ENCODE measurements around the gene PTPN2. TPM values are rescaled to one million over a fixed set of nuclear protein-coding genes. Genes with fewer than 3 reads are reported as not detected.
A peak's percentile ranks its signal among the peaks of the same experiment; 100 is the strongest.
"Not testable (repeated sequence)": the region's sequence is repeated elsewhere in the genome, so short reads cannot be mapped to it uniquely, and the experiment has no call there.

PTPN2 gene
- polyA plus RNA-seq, 2 donors: 18.9 to 20.7 TPM

DNA sequence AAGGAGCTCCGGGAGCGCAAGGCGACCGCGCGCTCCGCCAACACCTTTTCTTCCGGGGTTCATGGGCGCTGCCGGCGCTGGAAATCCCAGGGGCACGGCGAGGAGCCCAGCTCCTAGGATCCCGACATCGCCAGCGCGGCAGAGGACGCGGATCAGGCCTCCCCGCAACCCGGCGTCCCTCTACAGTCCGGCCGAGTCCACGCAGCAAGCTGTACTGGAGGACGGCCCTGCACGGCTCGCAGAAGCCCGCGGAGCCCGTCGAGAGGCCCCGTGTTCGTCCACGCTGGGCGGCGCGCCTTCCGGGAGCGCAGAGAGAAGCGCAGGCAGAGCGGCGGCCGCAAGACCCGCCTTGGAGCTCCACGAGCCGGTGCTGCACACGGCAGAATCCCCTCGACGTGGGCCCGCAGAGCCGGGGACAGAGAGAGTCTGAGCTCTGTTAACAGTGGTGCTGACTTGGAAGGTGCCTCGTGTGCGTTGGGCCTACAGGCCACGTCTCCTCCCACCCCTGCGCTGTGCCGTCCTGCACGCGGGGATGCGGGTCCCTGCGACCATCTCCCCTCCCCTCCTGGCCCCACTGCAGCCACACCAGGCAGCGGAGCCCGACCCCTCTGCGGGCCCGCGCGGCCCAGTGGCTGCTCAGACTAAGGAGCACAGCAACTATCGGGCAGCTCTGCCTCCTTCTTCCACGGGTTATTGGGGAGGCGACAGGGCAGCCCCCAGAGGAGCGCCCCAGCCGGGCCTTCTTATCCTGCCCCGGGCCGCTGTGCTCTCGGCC, 28.1 kb upstream of the PTPN2 start:
- Histone ChIP-seq H3K4me1 (ENCODE audit: control insufficient read depth in 2 of 2, insufficient read depth in 2 of 2, low read length in 1 of 2) (peaks cover 0 to 3% of the 10 kb centered on the region in 2 donors), H3K4me3 (ENCODE audit: low read depth in 1 of 2, low read length in 2 of 2) (no peak overlapping the region), H3K27ac (ENCODE audit: low read depth in 2 of 2, low read length in 1 of 2) (no peak overlapping the region), H3K27me3 (ENCODE audit: control insufficient read depth in 1 of 2, insufficient read depth in 2 of 2, low read length in 2 of 2) (no peaks in the 10 kb centered on the region), H3K9me3 (ENCODE audit: control insufficient read depth in 2 of 2, insufficient read depth in 1 of 2, low read depth in 1 of 2, low read length in 1 of 2) (no peaks in the 10 kb centered on the region), H3K36me3 (ENCODE audit: control insufficient read depth in 2 of 2, insufficient read depth in 2 of 2, low read length in 1 of 2) (no peaks in the 10 kb centered on the region)
- 65 to 68% methylated on average over 72 to 75 of the region's 75 CpGs for WGBS, 2 donors

DNA sequence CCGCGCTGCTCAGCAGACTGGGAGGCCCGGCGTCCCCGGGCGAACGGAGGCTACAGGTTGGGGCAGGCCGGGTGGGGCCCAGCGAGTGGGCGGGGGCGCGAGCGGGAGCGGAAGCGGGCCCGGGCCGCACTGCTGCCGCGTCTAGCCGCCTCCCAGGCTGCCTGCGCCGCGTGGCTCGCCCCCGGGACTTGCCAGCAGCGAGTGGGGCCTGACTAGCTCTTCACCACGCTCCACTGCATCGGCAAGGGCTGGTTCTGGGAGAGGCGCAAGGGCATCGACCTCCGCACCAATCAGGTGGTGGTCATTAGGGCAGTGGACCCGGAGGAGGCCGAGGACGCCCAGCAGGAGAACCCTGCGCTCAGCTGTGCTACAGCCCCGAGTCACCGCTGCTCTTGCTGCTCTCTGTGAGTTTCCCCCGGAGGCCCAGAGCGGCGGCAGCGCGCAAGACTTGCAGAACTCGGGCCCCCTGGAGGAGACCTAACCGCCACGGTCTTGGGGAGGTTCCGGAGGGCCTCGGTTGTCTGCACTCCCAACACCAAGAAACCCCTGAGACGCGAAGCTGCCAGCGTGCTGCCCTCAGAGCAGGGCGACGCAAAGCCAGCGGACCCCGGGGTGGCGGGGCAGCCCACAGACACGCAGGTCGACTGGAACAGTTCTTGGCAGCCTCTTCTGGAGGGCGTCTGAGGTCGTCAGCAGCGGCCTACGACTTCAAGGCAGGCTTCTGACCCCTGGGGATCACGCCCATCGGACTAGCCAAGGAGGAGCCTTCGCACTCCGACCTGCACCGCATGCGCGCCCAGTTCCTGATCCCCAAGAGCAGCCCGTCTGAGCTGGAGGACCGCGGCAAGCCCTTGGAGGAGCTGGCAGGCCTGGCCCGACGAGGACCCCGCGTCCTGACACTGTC, 27.2 kb upstream of the PTPN2 start:
- H3K27ac ChIP-seq (ENCODE audit: low read depth in 2 of 2, low read length in 1 of 2): no peak overlapping the region
- no peaks in the 10 kb centered on the region for H3K36me3 ChIP-seq (ENCODE audit: control insufficient read depth in 2 of 2, insufficient read depth in 2 of 2, low read length in 1 of 2)
- 21 to 28% methylated on average over 63 to 75 of the region's 75 CpGs for WGBS, 2 donors
- no peaks in the 10 kb centered on the region for H3K9me3 ChIP-seq (ENCODE audit: control insufficient read depth in 2 of 2, insufficient read depth in 1 of 2, low read depth in 1 of 2, low read length in 1 of 2)
- peak overlapping the region; percentile 3 to 17 for H3K4me3 ChIP-seq (ENCODE audit: low read depth in 1 of 2, low read length in 2 of 2)
- H3K4me1 ChIP-seq (ENCODE audit: control insufficient read depth in 2 of 2, insufficient read depth in 2 of 2, low read length in 1 of 2): peaks cover 0 to 3% of the 10 kb centered on the region in 2 donors
- no peaks in the 10 kb centered on the region for H3K27me3 ChIP-seq (ENCODE audit: control insufficient read depth in 1 of 2, insufficient read depth in 2 of 2, low read length in 2 of 2)

DNA sequence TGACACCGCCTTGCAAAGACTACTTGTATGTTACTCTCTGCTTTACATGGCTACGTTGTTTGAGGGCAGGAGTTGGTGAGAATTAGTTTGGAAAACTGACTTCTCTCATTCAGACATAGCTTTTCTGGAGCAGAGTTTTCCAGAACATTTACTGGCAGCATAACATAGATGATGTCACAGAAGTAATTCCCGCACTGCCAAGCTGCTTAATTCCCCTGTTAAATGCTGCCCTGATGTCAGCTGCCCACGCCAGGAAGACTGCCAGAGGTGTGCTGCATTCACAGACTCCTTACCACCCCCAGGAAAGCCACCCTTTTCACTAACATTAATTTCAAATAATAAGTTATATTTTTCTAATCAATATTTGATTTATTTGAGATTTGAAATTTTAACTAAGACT, 24.7 kb upstream of the PTPN2 start:
- no peak overlapping the region for H3K27ac ChIP-seq (ENCODE audit: low read depth in 2 of 2, low read length in 1 of 2)
- H3K4me3 ChIP-seq (ENCODE audit: low read depth in 1 of 2, low read length in 2 of 2): no peak overlapping the region
- no peaks in the 10 kb centered on the region for H3K27me3 ChIP-seq (ENCODE audit: control insufficient read depth in 1 of 2, insufficient read depth in 2 of 2, low read length in 2 of 2)
- peaks cover 0 to 3% of the 10 kb centered on the region in 2 donors for H3K4me1 ChIP-seq (ENCODE audit: control insufficient read depth in 2 of 2, insufficient read depth in 2 of 2, low read length in 1 of 2)
- 71 to 75% methylated on average over 4 of the region's 4 CpGs for WGBS, 2 donors
- H3K36me3 ChIP-seq (ENCODE audit: control insufficient read depth in 2 of 2, insufficient read depth in 2 of 2, low read length in 1 of 2): no peaks in the 10 kb centered on the region
- no peaks in the 10 kb centered on the region for H3K9me3 ChIP-seq (ENCODE audit: control insufficient read depth in 2 of 2, insufficient read depth in 1 of 2, low read depth in 1 of 2, low read length in 1 of 2)

DNA sequence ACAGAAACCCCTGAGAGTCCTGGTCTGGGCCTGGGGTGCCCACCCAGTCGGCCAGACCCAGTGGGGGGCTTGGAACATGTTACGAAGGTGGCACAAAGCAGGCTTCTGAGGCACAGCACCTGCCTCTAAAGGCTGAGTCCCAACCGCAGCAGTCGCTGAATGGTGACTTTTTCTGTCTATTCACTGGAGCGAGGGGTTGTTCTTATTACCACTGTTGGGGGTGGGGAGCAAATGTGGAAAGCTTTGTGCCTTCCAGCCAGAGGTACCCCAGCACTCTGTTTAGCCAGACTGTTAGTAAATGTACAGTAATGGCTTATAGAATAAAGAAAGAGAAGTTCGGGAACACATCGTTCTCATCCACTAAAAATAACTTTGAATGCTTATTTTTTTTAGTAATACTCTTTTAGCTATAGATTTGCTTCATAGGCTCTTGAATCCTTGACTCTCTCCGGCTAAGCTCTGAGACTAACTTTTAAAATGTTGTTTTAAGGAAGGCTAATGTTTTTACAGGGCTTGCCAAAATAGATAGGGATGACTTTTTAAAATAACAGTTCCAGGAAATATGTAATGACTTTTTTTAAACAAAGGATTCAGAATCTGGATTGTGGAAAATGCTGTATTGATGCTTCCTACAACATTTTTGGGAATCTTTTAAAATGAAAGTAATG, 23.4 kb upstream of the PTPN2 start:
- Histone ChIP-seq H3K36me3 (ENCODE audit: control insufficient read depth in 2 of 2, insufficient read depth in 2 of 2, low read length in 1 of 2) (no peaks in the 10 kb centered on the region), H3K4me3 (ENCODE audit: low read depth in 1 of 2, low read length in 2 of 2) (no peak overlapping the region), H3K27me3 (ENCODE audit: control insufficient read depth in 1 of 2, insufficient read depth in 2 of 2, low read length in 2 of 2) (no peaks in the 10 kb centered on the region), H3K4me1 (ENCODE audit: control insufficient read depth in 2 of 2, insufficient read depth in 2 of 2, low read length in 1 of 2) (peaks cover 0 to 3% of the 10 kb centered on the region in 2 donors), H3K27ac (ENCODE audit: low read depth in 2 of 2, low read length in 1 of 2) (no peak overlapping the region), H3K9me3 (ENCODE audit: control insufficient read depth in 2 of 2, insufficient read depth in 1 of 2, low read depth in 1 of 2, low read length in 1 of 2) (no peaks in the 10 kb centered on the region)
- 50 to 54% methylated on average over 8 of the region's 8 CpGs for WGBS, 2 donors

DNA sequence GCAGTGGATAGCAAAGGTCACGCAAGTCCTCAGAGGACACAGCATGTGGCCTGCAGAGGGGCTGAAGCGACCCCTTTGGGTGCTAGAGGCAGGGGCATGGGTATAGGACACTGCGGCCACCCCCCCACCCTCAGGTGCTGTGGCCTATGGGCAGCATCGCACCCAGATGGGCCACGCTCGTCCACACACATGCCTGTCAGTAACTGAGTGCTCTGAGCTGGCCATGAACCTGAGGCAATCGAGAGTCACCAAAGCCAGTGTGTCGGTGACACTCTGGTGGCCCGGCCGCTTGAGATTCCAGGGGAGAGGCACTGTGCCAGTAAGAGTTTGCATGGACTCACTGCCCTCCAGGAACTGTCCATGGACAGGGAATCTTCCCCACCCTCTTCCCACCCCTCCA, 22.7 kb upstream of the PTPN2 start:
- whole genome bisulfite sequencing, 2 donors: 85 to 89% methylated on average over 10 of the region's 10 CpGs
- Histone ChIP-seq H3K4me3 (ENCODE audit: low read depth in 1 of 2, low read length in 2 of 2) (no peak overlapping the region), H3K36me3 (ENCODE audit: control insufficient read depth in 2 of 2, insufficient read depth in 2 of 2, low read length in 1 of 2) (no peaks in the 10 kb centered on the region), H3K4me1 (ENCODE audit: control insufficient read depth in 2 of 2, insufficient read depth in 2 of 2, low read length in 1 of 2) (peaks cover 0 to 3% of the 10 kb centered on the region in 2 donors), H3K27me3 (ENCODE audit: control insufficient read depth in 1 of 2, insufficient read depth in 2 of 2, low read length in 2 of 2) (no peaks in the 10 kb centered on the region), H3K27ac (ENCODE audit: low read depth in 2 of 2, low read length in 1 of 2) (no peak overlapping the region), H3K9me3 (ENCODE audit: control insufficient read depth in 2 of 2, insufficient read depth in 1 of 2, low read depth in 1 of 2, low read length in 1 of 2) (no peaks in the 10 kb centered on the region)

DNA sequence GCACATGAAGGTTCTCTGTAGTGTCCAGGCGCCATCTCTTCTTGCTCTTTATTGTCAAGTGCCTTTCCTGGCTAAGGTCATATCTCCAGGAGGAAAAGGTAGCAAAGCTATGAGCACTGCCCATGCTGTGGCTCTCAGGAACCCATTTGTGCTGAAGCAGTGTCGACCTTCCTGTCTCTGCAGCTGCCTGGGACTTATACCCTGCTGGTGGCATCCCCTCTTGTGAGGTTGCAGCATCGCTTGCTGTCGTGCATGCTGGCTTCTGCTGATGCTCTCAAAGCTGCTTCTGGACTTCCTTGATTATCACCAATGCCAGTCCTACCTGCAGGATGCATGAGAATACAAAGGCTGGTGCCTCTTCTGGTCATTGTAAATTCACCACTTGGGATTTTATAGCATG, 22.1 kb upstream of the PTPN2 start:
- no peaks in the 10 kb centered on the region for H3K9me3 ChIP-seq (ENCODE audit: control insufficient read depth in 2 of 2, insufficient read depth in 1 of 2, low read depth in 1 of 2, low read length in 1 of 2)
- whole genome bisulfite sequencing, 2 donors: 90 to 94% methylated on average over 4 of the region's 4 CpGs

DNA sequence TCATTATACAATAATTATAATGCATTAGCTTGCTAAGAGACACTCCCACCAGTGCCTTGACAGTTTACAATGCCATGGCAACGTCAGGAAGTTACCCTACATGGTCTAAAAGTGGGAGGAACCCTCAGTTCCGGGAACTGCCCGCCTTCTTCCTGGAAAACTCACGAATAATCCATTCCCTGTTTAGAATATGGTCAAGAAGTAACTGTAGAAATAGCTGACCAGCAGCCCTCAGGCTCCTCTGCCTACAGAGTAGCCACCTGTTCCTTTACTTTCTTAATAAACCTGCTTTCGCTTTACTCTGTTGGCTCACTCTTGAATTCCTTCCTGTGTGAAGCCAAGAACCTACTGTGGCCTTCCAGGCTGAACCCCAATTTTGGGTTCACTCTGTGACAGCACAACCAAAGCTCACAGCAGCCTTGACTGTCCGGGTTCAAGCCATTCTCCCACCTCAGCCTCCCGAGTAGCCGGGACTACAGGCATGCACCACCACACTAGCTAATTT, 20.0 kb upstream of the PTPN2 start:
- Histone ChIP-seq H3K4me1 (ENCODE audit: control insufficient read depth in 2 of 2, insufficient read depth in 2 of 2, low read length in 1 of 2) (no peaks in the 10 kb centered on the region), H3K27ac (ENCODE audit: low read depth in 2 of 2, low read length in 1 of 2) (no peak overlapping the region), H3K27me3 (ENCODE audit: control insufficient read depth in 1 of 2, insufficient read depth in 2 of 2, low read length in 2 of 2) (no peaks in the 10 kb centered on the region), H3K4me3 (ENCODE audit: low read depth in 1 of 2, low read length in 2 of 2) (no peak overlapping the region), H3K36me3 (ENCODE audit: control insufficient read depth in 2 of 2, insufficient read depth in 2 of 2, low read length in 1 of 2) (no peaks in the 10 kb centered on the region), H3K9me3 (ENCODE audit: control insufficient read depth in 2 of 2, insufficient read depth in 1 of 2, low read depth in 1 of 2, low read length in 1 of 2) (no peaks in the 10 kb centered on the region)
- 68 to 70% methylated on average over 8 of the region's 8 CpGs for WGBS, 2 donors

More for the DNA sequence above, 22.1 kb upstream of the PTPN2 start:
- H3K27ac ChIP-seq (ENCODE audit: low read depth in 2 of 2, low read length in 1 of 2): no peak overlapping the region
- no peaks in the 10 kb centered on the region for H3K27me3 ChIP-seq (ENCODE audit: control insufficient read depth in 1 of 2, insufficient read depth in 2 of 2, low read length in 2 of 2)
- no peaks in the 10 kb centered on the region for H3K36me3 ChIP-seq (ENCODE audit: control insufficient read depth in 2 of 2, insufficient read depth in 2 of 2, low read length in 1 of 2)
- H3K4me3 ChIP-seq (ENCODE audit: low read depth in 1 of 2, low read length in 2 of 2): no peak overlapping the region
- peaks cover 0 to 3% of the 10 kb centered on the region in 2 donors for H3K4me1 ChIP-seq (ENCODE audit: control insufficient read depth in 2 of 2, insufficient read depth in 2 of 2, low read length in 1 of 2)

DNA sequence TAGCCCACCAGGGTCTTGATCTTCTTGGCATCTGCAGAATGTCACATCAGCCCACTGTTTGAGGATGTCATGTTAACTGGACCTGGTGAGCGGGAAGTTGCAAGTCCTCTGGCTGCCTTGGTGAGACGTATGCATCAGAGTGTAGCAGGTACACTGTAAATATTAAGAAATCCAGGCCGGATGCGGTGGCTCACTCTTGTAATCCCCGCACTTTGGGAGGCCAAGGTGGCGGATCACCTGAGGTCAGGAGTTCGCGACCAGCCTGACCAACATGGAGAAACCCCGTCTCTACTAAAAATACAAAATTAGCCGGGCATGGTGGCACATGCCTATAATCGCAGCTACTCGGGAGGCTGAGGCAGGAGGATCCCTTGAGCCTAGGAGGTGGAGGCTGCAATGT, 17.2 kb upstream of the PTPN2 start:
- WGBS, 2 donors: 95 to 96% methylated on average over 12 of the region's 12 CpGs
- H3K4me1 ChIP-seq (ENCODE audit: control insufficient read depth in 2 of 2, insufficient read depth in 2 of 2, low read length in 1 of 2); H3K36me3 ChIP-seq (ENCODE audit: control insufficient read depth in 2 of 2, insufficient read depth in 2 of 2, low read length in 1 of 2); H3K9me3 ChIP-seq (ENCODE audit: control insufficient read depth in 2 of 2, insufficient read depth in 1 of 2, low read depth in 1 of 2, low read length in 1 of 2); H3K27me3 ChIP-seq (ENCODE audit: control insufficient read depth in 1 of 2, insufficient read depth in 2 of 2, low read length in 2 of 2); H3K4me3 ChIP-seq (ENCODE audit: low read depth in 1 of 2, low read length in 2 of 2); H3K27ac ChIP-seq (ENCODE audit: low read depth in 2 of 2, low read length in 1 of 2): not testable (repeated sequence)

DNA sequence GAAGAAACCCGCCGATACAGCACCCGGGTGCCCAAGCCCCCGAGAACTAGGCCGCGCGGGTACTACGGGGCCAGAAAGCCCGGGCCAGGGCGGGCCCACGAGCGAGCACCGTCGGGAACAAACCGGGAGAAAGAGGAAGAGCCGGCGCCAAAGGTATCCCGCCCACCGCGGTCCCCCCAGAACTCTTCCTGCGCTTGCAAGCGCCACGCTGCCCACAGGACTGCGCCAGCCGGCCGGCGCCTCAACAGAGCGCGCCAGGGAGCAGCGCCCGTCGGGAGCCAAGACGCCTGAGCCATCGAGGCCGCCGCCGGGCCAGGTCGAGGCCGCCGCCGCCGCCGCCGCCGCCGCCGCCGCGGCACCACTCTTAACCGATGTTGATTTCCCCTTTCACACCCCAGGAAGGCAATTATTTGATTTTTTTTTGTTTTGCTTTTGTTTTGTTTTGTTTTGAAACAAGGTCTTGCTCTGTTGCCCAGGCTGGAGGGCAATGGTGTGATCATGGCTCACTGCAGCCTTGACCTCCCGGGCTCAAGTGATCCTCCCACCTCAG, 12.8 kb upstream of the PTPN2 start:
- peak overlapping the region in 1 of 2 donors; percentile 8 for H3K4me3 ChIP-seq (ENCODE audit: low read depth in 1 of 2, low read length in 2 of 2)
- not testable (repeated sequence) for H3K27me3 ChIP-seq (ENCODE audit: control insufficient read depth in 1 of 2, insufficient read depth in 2 of 2, low read length in 2 of 2); H3K27ac ChIP-seq (ENCODE audit: low read depth in 2 of 2, low read length in 1 of 2); H3K36me3 ChIP-seq (ENCODE audit: control insufficient read depth in 2 of 2, insufficient read depth in 2 of 2, low read length in 1 of 2); H3K9me3 ChIP-seq (ENCODE audit: control insufficient read depth in 2 of 2, insufficient read depth in 1 of 2, low read depth in 1 of 2, low read length in 1 of 2); H3K4me1 ChIP-seq (ENCODE audit: control insufficient read depth in 2 of 2, insufficient read depth in 2 of 2, low read length in 1 of 2)
- WGBS, 2 donors: 14 to 17% methylated on average over 8 to 42 of the region's 51 CpGs
